ENCODE measurements around the gene RASA4B.

- TF ChIP-seq, protein P1, sequence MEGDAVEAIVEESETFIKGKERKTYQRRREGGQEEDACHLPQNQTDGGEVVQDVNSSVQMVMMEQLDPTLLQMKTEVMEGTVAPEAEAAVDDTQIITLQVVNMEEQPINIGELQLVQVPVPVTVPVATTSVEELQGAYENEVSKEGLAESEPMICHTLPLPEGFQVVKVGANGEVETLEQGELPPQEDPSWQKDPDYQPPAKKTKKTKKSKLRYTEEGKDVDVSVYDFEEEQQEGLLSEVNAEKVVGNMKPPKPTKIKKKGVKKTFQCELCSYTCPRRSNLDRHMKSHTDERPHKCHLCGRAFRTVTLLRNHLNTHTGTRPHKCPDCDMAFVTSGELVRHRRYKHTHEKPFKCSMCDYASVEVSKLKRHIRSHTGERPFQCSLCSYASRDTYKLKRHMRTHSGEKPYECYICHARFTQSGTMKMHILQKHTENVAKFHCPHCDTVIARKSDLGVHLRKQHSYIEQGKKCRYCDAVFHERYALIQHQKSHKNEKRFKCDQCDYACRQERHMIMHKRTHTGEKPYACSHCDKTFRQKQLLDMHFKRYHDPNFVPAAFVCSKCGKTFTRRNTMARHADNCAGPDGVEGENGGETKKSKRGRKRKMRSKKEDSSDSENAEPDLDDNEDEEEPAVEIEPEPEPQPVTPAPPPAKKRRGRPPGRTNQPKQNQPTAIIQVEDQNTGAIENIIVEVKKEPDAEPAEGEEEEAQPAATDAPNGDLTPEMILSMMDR (IDR thresholded peaks at IDR 0.05), result no peak
- TF ChIP-seq POLR2A (IDR thresholded peaks at IDR 0.05), result no peak
These were observed 83.5 kb downstream of the RASA4B start for GRCh38 chr7:102434039-102434486.

All from uterus (tissue), 2 donors.